GM06990 (cell line): Measurements from ENCODE around the gene CAVIN1.

Experiments used
- DNase-seq: peaks from one replicate; pipeline ENCODE4 v3.0.0-alpha.2; 2011; ENCODE audit not compliant: insufficient read length; ENCODE audit errors: extremely low read depth
- H3K27me3 ChIP-seq: replicated peaks from 2 replicates; pipeline ENCODE4 v1.6.0; 2011; ENCODE audit warnings: low read length; ENCODE audit not compliant: control insufficient read depth, insufficient read depth
- H3K36me3 ChIP-seq: 2 replicates; pipeline ENCODE4 v1.5.1; 2011; ENCODE audit warnings: low read length; ENCODE audit not compliant: control insufficient read depth, insufficient read depth
- H3K4me3 ChIP-seq: replicated peaks from 2 replicates; pipeline ENCODE4 v1.5.1; 2011; ENCODE audit warnings: low read depth, mild to moderate bottlenecking, control low read depth, low read length
- CTCF ChIP-seq: IDR thresholded peaks from 2 replicates; pipeline ENCODE4 v1.5.1; 2011; ENCODE audit warnings: low read length, control low read depth, mild to moderate bottlenecking, inconsistent platforms; ENCODE audit not compliant: insufficient read depth, poor library complexity, severe bottlenecking

CAVIN1 gene

GRCh38 chr17:42358434-42358833, 64.6 kb downstream of the CAVIN1 start:
- DNase-seq, result no peak
- Histone ChIP-seq H3K36me3 (no peaks in the 10 kb centered on the region), H3K27me3 (no peaks in the 10 kb centered on the region), H3K4me3 (no peak overlapping the region)
- TF ChIP-seq CTCF, result no peak

GRCh38 chr17:42354956-42355843, 67.9 kb downstream of the CAVIN1 start:
- TF ChIP-seq CTCF, result no peak
- DNase-seq, result peak; percentile 20
- Histone ChIP-seq H3K4me3 (no peak overlapping the region), H3K27me3 (no peaks in the 10 kb centered on the region), H3K36me3 (no peaks in the 10 kb centered on the region)
